Activated naive CD8-positive, alpha-beta T cell treated with anti-CD3 and anti-CD28 coated beads for 36 hours (primary cell): ENCODE data around the gene IL22RA2. TPM values are rescaled to one million over a fixed set of nuclear protein-coding genes. Genes with fewer than 3 reads are reported as not detected.
"Not testable (repeated sequence)": the region's sequence is repeated elsewhere in the genome, so short reads cannot be mapped to it uniquely, and the experiment has no call there.

ENCODE experiments used
- DNase-seq: peaks from one replicate; pipeline ENCODE4 v3.0.0; 2021
- H3K27ac Mint-ChIP-seq: one replicate; pipeline ENCODE4 v1.8.0; 2022; ENCODE audit warnings: mild to moderate bottlenecking, moderate library complexity, mixed read lengths
- H3K27me3 Mint-ChIP-seq: one replicate; pipeline ENCODE4 v1.8.0; 2022; ENCODE audit warnings: mild to moderate bottlenecking, mixed read lengths
- H3K36me3 Mint-ChIP-seq: one replicate; pipeline ENCODE4 v1.8.0; 2021; ENCODE audit warnings: mild to moderate bottlenecking, mixed read lengths
- H3K4me1 Mint-ChIP-seq: one replicate; pipeline ENCODE4 v1.8.0; 2021; ENCODE audit warnings: mixed read lengths
- H3K4me3 Mint-ChIP-seq: one replicate; pipeline ENCODE4 v1.8.0; 2022; ENCODE audit warnings: mild to moderate bottlenecking, moderate library complexity, mixed read lengths
- H3K9me3 Mint-ChIP-seq: one replicate; pipeline ENCODE4 v1.8.0; 2022; ENCODE audit warnings: mixed read lengths
- total RNA-seq, 2 experiments: library from RNA; stranded (reverse); gene quantifications; one replicate each; pipeline ENCODE4 v1.2.3, GENCODE V29; 2021

The IL22RA2 gene
- total RNA-seq, 2 experiments from 2014 or later = not detected

DNA sequence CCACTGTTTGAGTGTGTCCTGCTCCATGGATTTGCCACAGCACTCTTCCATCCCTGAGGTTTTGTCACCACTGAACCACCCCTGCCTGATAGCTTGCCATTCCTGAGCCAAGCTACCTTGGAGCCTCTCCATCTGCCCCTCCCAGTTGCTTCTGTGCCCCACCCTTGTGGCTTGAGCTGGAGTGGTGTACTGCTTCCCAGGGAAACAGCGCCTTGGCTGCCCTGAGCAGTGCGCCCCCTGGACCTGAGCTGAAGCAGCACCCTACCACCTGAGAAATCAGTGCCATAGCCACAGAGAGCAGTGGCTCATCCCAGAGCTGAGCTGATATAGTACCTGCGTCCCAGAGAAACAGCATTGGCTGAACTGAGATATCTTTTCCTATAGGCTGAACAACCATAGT, 40.3 kb downstream of the IL22RA2 start:
- peaks cover 20% of the 10 kb centered on the region for H3K9me3 Mint-ChIP-seq
- no peak overlapping the region for H3K27ac Mint-ChIP-seq
- no peak overlapping the region for H3K4me3 Mint-ChIP-seq
- H3K36me3 Mint-ChIP-seq = peaks cover 3% of the 10 kb centered on the region
- no peak for DNase-seq
- H3K4me1 Mint-ChIP-seq = no peaks in the 10 kb centered on the region
- peaks cover 14% of the 10 kb centered on the region for H3K27me3 Mint-ChIP-seq

DNA sequence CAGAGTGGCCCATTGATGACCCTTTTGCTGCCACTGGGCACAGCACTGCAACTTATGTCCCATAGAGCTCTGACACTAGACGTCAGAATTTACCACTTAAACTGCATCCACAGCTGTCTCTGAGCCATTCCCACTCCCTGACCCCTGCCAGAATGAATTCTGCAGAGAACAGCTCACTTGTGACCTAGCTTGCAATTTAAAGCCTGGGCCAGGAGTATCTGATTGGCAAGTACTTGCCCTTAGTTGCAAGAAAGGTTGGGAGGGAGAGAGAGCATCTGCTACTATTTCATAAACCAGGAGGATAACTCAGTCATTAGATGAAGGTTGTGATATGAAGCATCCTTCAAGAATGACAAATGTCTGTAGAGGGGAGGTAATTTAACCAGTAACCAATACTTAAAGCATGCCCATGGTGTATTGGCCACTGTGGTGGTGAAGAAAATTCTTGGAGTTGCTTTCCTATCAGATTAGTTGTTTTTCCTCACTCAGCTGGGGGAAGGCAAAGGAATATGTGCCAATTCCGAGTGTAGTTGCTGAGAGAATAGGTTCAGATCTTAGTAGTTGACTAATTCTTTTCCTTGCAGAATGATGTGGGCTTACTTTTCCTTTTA, 46.5 kb downstream of the IL22RA2 start:
- DNase-seq = no peak
- no peak overlapping the region for H3K4me3 Mint-ChIP-seq
- no peaks in the 10 kb centered on the region for H3K36me3 Mint-ChIP-seq
- peaks cover 11% of the 10 kb centered on the region for H3K27me3 Mint-ChIP-seq
- no peaks in the 10 kb centered on the region for H3K4me1 Mint-ChIP-seq
- peaks cover 7% of the 10 kb centered on the region for H3K9me3 Mint-ChIP-seq
- no peak overlapping the region for H3K27ac Mint-ChIP-seq

- Mint-ChIP-seq H3K27ac (no peak overlapping the region), H3K4me1 (no peaks in the 10 kb centered on the region), H3K9me3 (peaks cover 8% of the 10 kb centered on the region), H3K4me3 (no peak overlapping the region), H3K36me3 (no peaks in the 10 kb centered on the region), H3K27me3 (no peaks in the 10 kb centered on the region)
- DNase-seq = no peak
Measured at GRCh38 chr6:137123078-137123477, 50.4 kb downstream of the IL22RA2 start.

GRCh38 chr6:137122612-137123011, 50.8 kb downstream of the IL22RA2 start:
- Mint-ChIP-seq H3K4me1 (no peaks in the 10 kb centered on the region), H3K9me3 (peaks cover 11% of the 10 kb centered on the region), H3K27me3 (no peaks in the 10 kb centered on the region), H3K27ac (no peak overlapping the region), H3K36me3 (no peaks in the 10 kb centered on the region), H3K4me3 (no peak overlapping the region)
- no peak for DNase-seq

DNA sequence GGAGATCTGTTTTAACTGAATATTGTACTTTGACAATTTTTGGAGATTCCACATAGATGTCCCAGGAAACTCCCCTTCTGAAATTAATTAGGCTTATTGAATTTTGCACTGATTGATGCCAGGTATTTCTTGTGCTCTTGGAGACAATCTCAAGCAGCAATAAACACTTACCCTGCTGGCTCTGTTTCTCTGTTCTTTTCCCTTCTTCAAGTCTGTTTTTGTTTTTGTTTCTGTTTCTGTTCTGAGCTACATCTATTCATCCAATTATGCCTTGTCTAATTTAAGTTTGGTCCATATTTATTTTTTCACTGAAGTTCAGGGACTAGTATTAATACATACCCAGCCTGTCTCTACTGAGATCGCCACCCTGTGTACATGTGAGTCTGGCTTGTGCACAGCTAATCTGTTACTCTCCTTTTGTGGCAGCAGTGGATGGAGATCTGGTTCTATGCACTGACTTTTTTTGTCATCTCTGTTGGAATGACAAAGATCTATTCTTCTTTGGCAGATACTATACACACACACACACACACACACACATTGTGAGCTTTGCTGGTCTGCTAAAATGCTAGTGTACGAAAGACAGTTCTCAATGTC, 51.9 kb downstream of the IL22RA2 start:
- Mint-ChIP-seq H3K9me3 (peaks cover 11% of the 10 kb centered on the region), H3K27me3 (no peaks in the 10 kb centered on the region), H3K4me3 (no peak overlapping the region), H3K36me3 (no peaks in the 10 kb centered on the region), H3K4me1 (no peaks in the 10 kb centered on the region), H3K27ac (no peak overlapping the region)
- DNase-seq = no peak

- Mint-ChIP-seq H3K36me3 (no peaks in the 10 kb centered on the region), H3K27ac (no peak overlapping the region), H3K27me3 (no peaks in the 10 kb centered on the region), H3K4me3 (no peak overlapping the region), H3K4me1 (no peaks in the 10 kb centered on the region), H3K9me3 (peaks cover 11% of the 10 kb centered on the region)
- no peak for DNase-seq
Measured at GRCh38 chr6:137120748-137121147, 52.7 kb downstream of the IL22RA2 start.

GRCh38 chr6:137119196-137120104, 54.0 kb downstream of the IL22RA2 start:
- H3K36me3 Mint-ChIP-seq = no peaks in the 10 kb centered on the region
- peaks cover 11% of the 10 kb centered on the region for H3K9me3 Mint-ChIP-seq
- no peaks in the 10 kb centered on the region for H3K4me1 Mint-ChIP-seq
- H3K27me3 Mint-ChIP-seq = no peaks in the 10 kb centered on the region
- no peak overlapping the region for H3K27ac Mint-ChIP-seq
- no peak overlapping the region for H3K4me3 Mint-ChIP-seq
- DNase-seq = no peak

GRCh38 chr6:137117581-137117980, 55.9 kb downstream of the IL22RA2 start:
- Mint-ChIP-seq H3K36me3 (no peaks in the 10 kb centered on the region), H3K4me3 (no peak overlapping the region), H3K9me3 (peaks cover 11% of the 10 kb centered on the region), H3K27me3 (no peaks in the 10 kb centered on the region), H3K4me1 (no peaks in the 10 kb centered on the region), H3K27ac (no peak overlapping the region)
- DNase-seq = no peak

DNA sequence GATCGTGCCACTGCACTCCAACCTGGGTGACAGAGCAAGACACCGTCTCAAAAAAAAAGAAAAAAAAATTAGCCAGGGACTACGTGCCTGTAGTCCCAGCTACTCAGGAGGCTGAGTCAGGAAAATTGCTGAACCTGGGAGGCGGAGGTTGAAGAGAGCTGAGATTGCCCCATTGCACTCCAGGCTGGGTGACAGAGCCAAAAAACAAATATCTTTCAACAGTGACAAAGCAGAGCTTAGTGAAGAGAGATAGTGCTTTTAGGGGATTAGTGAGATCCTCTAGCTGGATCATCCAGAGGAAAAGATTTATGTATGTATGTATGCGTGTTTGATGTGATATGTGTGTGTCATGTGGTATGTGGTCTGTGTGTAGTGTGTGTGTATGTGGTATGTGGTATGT, 56.6 kb downstream of the IL22RA2 start:
- peaks cover 6% of the 10 kb centered on the region for H3K27me3 Mint-ChIP-seq
- H3K4me3 Mint-ChIP-seq = no peak overlapping the region
- H3K36me3 Mint-ChIP-seq = no peaks in the 10 kb centered on the region
- H3K27ac Mint-ChIP-seq = no peak overlapping the region
- DNase-seq = no peak
- H3K9me3 Mint-ChIP-seq = peaks cover 11% of the 10 kb centered on the region
- no peaks in the 10 kb centered on the region for H3K4me1 Mint-ChIP-seq

DNA sequence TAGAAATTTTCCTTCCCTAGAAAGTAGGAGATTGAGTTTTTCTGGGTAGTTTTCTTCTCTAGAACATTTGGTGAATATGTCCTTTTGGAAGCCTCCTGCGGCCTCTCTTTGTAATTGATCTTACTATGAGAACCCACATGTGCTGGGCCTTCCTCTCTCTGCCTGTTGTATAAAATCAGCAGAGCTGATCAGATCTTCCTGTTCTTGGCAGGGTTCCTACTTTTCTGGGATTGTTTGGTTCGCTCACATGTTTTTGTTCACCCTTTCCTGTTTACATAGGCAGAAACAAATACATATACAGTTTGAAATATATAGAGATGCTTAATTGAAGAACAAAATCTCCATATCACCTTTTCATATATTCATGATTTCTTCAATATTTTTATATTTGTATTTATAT, 57.8 kb downstream of the IL22RA2 start:
- Mint-ChIP-seq H3K4me3 (no peak overlapping the region), H3K27ac (no peak overlapping the region), H3K9me3 (peaks cover 11% of the 10 kb centered on the region), H3K36me3 (no peaks in the 10 kb centered on the region), H3K27me3 (peaks cover 11% of the 10 kb centered on the region), H3K4me1 (no peaks in the 10 kb centered on the region)
- DNase-seq = no peak

DNA sequence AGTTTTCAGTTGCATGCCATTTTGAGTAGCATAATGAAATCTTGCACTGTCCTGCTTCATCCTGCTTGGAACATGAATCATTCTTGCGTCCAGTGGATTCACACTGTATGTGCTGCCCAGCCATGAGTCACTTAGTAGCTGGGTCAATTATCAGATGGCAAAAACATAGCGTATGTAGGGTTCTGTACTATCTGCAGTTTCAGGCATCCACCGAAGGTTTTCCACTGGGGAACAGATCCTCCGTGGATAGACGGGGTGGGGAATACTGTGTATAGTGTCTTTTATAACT, 61.4 kb downstream of the IL22RA2 start:
- H3K27me3 Mint-ChIP-seq = peaks cover 11% of the 10 kb centered on the region
- H3K4me3 Mint-ChIP-seq = no peak overlapping the region
- peaks cover 3% of the 10 kb centered on the region for H3K9me3 Mint-ChIP-seq
- no peaks in the 10 kb centered on the region for H3K36me3 Mint-ChIP-seq
- no peak overlapping the region for H3K27ac Mint-ChIP-seq
- DNase-seq = no peak
- no peaks in the 10 kb centered on the region for H3K4me1 Mint-ChIP-seq

DNA sequence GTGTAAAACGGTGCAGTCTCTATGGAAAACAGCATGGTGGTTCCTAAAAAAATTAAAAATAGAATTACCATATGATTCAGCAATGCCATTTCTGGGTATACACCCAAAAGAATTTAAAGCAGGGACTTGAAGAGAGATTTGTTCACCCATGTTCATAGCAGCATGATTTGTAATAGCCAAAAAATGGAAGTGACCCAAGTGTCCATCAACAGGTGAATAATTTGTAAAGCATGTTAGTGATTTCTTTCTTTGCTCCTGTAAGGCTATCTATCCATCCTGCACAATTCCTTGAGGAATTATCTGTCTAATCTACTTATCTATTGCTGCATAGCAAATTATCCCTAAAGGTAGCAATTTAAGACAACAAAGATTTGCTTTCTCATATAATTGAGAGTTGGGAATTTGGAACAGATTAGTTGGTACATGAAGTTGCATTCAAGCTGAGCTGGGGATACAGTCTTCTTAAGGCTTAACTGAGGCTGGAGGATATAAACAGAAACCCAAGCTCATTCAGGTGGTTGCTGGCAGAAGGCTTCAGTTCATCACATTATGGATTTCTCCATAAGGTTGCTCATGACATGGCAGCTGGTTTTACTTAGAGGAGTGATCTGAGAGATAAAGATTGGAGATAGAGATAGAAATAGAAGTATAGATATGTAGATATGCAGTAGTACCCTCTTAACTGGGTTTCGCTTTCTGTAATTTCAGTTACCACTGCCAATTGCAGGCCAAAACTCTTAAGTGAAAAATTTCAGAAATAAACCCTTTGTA, 62.0 kb downstream of the IL22RA2 start:
- H3K4me1 Mint-ChIP-seq = no peaks in the 10 kb centered on the region
- no peaks in the 10 kb centered on the region for H3K36me3 Mint-ChIP-seq
- DNase-seq = no peak
- no peak overlapping the region for H3K4me3 Mint-ChIP-seq
- H3K9me3 Mint-ChIP-seq = peaks cover 3% of the 10 kb centered on the region
- H3K27me3 Mint-ChIP-seq = peaks cover 11% of the 10 kb centered on the region
- H3K27ac Mint-ChIP-seq = no peak overlapping the region

GRCh38 chr6:137107767-137108105, 65.7 kb downstream of the IL22RA2 start:
- Mint-ChIP-seq H3K36me3 (no peaks in the 10 kb centered on the region), H3K27ac (no peak overlapping the region), H3K4me3 (no peak overlapping the region), H3K27me3 (peaks cover 11% of the 10 kb centered on the region), H3K9me3 (peaks cover 3% of the 10 kb centered on the region), H3K4me1 (peaks cover 7% of the 10 kb centered on the region)
- DNase-seq = no peak

DNA sequence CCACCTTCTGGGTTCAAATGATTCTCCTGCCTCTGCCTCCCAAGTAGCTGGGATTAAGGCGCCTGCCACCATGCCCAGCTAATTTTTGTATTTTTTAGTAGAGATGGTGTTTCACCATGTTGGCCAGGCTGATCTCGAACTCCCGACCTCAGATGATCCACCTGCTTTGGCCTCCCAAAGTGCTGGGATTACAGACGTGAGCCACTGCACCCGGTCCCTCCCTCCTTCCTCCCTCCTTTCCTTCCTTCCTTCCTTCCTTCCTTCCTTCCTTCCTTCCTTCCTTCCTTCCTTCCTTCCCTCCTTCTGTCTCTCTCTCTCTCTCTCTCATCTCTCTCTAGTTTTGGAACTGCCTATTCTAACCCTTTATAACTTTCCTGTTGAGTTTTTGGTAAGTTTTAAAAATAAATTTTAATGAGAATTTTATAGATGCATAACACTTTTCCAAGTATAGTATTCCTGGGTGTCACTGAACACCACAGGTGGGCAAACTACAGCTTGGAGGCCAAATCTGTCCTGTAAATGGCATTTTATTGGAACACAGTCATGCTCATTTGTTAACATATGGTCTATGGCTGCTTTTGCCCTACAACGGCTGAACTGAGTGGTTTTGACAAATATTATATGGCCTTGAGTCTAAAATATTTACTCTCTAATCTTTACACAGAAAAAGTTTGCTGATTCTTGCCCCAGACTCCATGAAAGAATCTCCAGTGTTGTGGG, 66.2 kb downstream of the IL22RA2 start:
- H3K4me3 Mint-ChIP-seq, H3K27ac Mint-ChIP-seq, H3K9me3 Mint-ChIP-seq, H3K36me3 Mint-ChIP-seq, DNase-seq: not testable (repeated sequence)
- Mint-ChIP-seq H3K27me3 (peaks cover 11% of the 10 kb centered on the region), H3K4me1 (peaks cover 12% of the 10 kb centered on the region)

GRCh38 chr6:137106183-137106582, 67.3 kb downstream of the IL22RA2 start:
- no peak overlapping the region for H3K27ac Mint-ChIP-seq
- DNase-seq = no peak
- peaks cover 6% of the 10 kb centered on the region for H3K9me3 Mint-ChIP-seq
- H3K4me1 Mint-ChIP-seq = peaks cover 13% of the 10 kb centered on the region
- peaks cover 3% of the 10 kb centered on the region for H3K27me3 Mint-ChIP-seq
- H3K36me3 Mint-ChIP-seq = no peaks in the 10 kb centered on the region
- no peak overlapping the region for H3K4me3 Mint-ChIP-seq
